Activated CD4-positive, alpha-beta T cell treated with anti-CD3 and anti-CD28 coated beads, Interleukin-2, amount 10 ng/mL, durations not matched to agents 24 days and 14 days (primary cell): Measurements from ENCODE around the gene MMP15. TPM values are rescaled to one million over a fixed set of nuclear protein-coding genes. Genes with fewer than 3 reads are reported as not detected.

ENCODE experiments used
- DNase-seq: peaks from one replicate; pipeline ENCODE4 v3.0.0; 2022
- H3K27ac Mint-ChIP-seq: one replicate; pipeline ENCODE4 v1.8.0; 2022; ENCODE audit warnings: mild to moderate bottlenecking, mixed read lengths
- H3K27me3 Mint-ChIP-seq: one replicate; pipeline ENCODE4 v1.8.0; 2022; ENCODE audit warnings: mixed read lengths
- H3K36me3 Mint-ChIP-seq: one replicate; pipeline ENCODE4 v1.8.0; 2022; ENCODE audit warnings: low read depth, mild to moderate bottlenecking, mixed read lengths
- H3K4me1 Mint-ChIP-seq: one replicate; pipeline ENCODE4 v1.8.0; 2021; ENCODE audit warnings: mixed read lengths
- H3K4me3 Mint-ChIP-seq: one replicate; pipeline ENCODE4 v1.8.0; 2022; ENCODE audit warnings: mild to moderate bottlenecking, moderate library complexity, mixed read lengths
- H3K9me3 Mint-ChIP-seq: one replicate; pipeline ENCODE4 v1.8.0; 2021; ENCODE audit warnings: mixed read lengths
- intact Hi-C: fragments of 100-400 bp; cut with micrococcal nuclease; formaldehyde crosslinking; loops from one replicate; pipeline ENCODE4 v1.15.1; 2023
- total RNA-seq: library from RNA; stranded (reverse); gene quantifications from 2 replicates; pipeline ENCODE4 v1.2.3, GENCODE V29; 2022

The MMP15 gene
- total RNA-seq, 1 donor from 2014 or later, result 0.89 TPM

GRCh38 chr16:58096249-58096648, 70.7 kb downstream of the MMP15 start:
- H3K27ac Mint-ChIP-seq, result no peak overlapping the region
- H3K27me3 Mint-ChIP-seq, result peaks cover 5% of the 10 kb centered on the region
- no peak for DNase-seq
- intact Hi-C loops, result no loop called here
- H3K9me3 Mint-ChIP-seq, result no peaks in the 10 kb centered on the region
- H3K4me3 Mint-ChIP-seq, result no peak overlapping the region
- H3K4me1 Mint-ChIP-seq, result peaks cover 10% of the 10 kb centered on the region
- no peaks in the 10 kb centered on the region for H3K36me3 Mint-ChIP-seq

Other genes with a start within 250 kb of the MMP15 start
- gene KIFC3, start 223.3 kb upstream of the MMP15 start, total RNA-seq, result 0.58 and 1.7 TPM in 2 replicates
- not detected in 2 replicates for gene CNGB1, start 54.6 kb upstream of the MMP15 start, total RNA-seq
- gene ZNF319, start 25.1 kb upstream of the MMP15 start, total RNA-seq, result 8.0 and 8.3 TPM in 2 replicates
- 50.9 and 54.4 TPM in 2 replicates for gene USB1, start 24.3 kb upstream of the MMP15 start, total RNA-seq
- gene CFAP20, start 103.6 kb downstream of the MMP15 start, total RNA-seq, result 62.7 and 63.2 TPM in 2 replicates
- 92.0 and 96.7 TPM in 2 replicates for gene CSNK2A2, start 172.4 kb downstream of the MMP15 start, total RNA-seq